Transverse colon (tissue), 4 donors: ENCODE measurements around the gene AUNIP. TPM values are rescaled to one million over a fixed set of nuclear protein-coding genes. Genes with fewer than 3 reads are reported as not detected.

Experiments
- DNase-seq: peaks from one replicate; pipeline ENCODE4 v3.0.0-alpha.2; 2019
- H3K27ac ChIP-seq, 4 donors: fragments of 200-600 bp; sonication (generic); 2 replicates each; pipeline ENCODE4 v1.5.1; 2016 to 2018; ENCODE audit warnings: inconsistent platforms in 4 of 4
- H3K27me3 ChIP-seq: fragments of 200-600 bp; sonication (generic); 2 replicates; pipeline ENCODE4 v1.5.1; 2017; ENCODE audit warnings: inconsistent platforms
- H3K36me3 ChIP-seq, 4 donors: fragments of 200-600 bp; sonication (generic); 2 replicates each; pipeline ENCODE4 v1.5.1; 2017 to 2019; ENCODE audit warnings: inconsistent platforms in 4 of 4
- H3K4me1 ChIP-seq, 4 donors: fragments of 200-600 bp; sonication (generic); 2 replicates each; pipeline ENCODE4 v1.5.1; 2017 to 2020; ENCODE audit warnings: inconsistent platforms in 4 of 4
- H3K4me3 ChIP-seq, 4 donors: fragments of 200-600 bp; sonication (generic); 1 replicate in 1 of 4; 2 replicates in 3 of 4; pipeline versions ENCODE4 v1.5.1 to v1.6.1; 2017 to 2019; ENCODE audit warnings: inconsistent platforms in 4 of 4
- H3K9me3 ChIP-seq, 2 donors: fragments of 200-600 bp; sonication (generic); 2 replicates each; pipeline ENCODE4 v1.5.1; 2017 to 2019; ENCODE audit warnings: inconsistent platforms in 2 of 2
- EP300 ChIP-seq: sonication (generic); formaldehyde crosslinking; IDR thresholded peaks from one replicate; pipeline ENCODE4 v1.6.1; 2017; ENCODE audit warnings: antibody characterized with exemption, low read depth
- POLR2A ChIP-seq: fragments of 450-650 bp; IDR thresholded peaks from one replicate; pipeline ENCODE4 v1.6.1; 2016; ENCODE audit warnings: antibody characterized with exemption, mild to moderate bottlenecking, moderate library complexity
- POLR2AphosphoS5 ChIP-seq, 3 donors: sonication (generic); formaldehyde crosslinking; IDR thresholded peaks; one replicate each; pipeline ENCODE4 v1.6.1; 2016; ENCODE audit warnings: antibody characterized with exemption in 3 of 3
- WGBS, 2 donors: methylation state at CpG; one replicate each; pipeline ENCODE4 v1.1.5; 2018; ENCODE audit warnings: low coverage in 1 of 2; 5-methylcytosine and 5-hydroxymethylcytosine counted together
- in situ Hi-C, 4 donors: fragments of 200-750 bp; cut with MboI; loops; one replicate each; pipeline versions ENCODE4 v1.15.0 to v1.15.1; 2017; ENCODE audit warnings: low sequenced_read_pairs in 3 of 4, low pct_ligation_motif_present in 1 of 4, low pct_unique_long_range_greater_than_20kb in 1 of 4
- intact Hi-C: fragments of 100-400 bp; cut with DNase I; formaldehyde crosslinking; loops from one replicate; pipeline ENCODE4 v1.15.1; 2023; ENCODE audit warnings: low total_unique reads
- total RNA-seq, 4 donors: library from RNA; depleted of rRNA; stranded (reverse); fragments of >200 nt; gene quantifications; one replicate each; pipeline ENCODE4 v1.1.0, GENCODE V29; 2016
- TF ChIP-seq, protein P1 (sequence below), 5 experiments: fragments of 200-600 bp in 3 of 5; fragments of 450-650 bp in 2 of 5; sonication (generic) in 3 of 5; IDR thresholded peaks; 1 replicate in 2 of 5; 2 replicates in 3 of 5; pipeline ENCODE4 v1.5.1; 2016 to 2017; ENCODE audit warnings: antibody characterized with exemption in 5 of 5, inconsistent platforms in 3 of 5, mild to moderate bottlenecking in 2 of 5, moderate library complexity in 1 of 5

The AUNIP gene
- total RNA-seq, 4 donors from 2014 or later = 0.41 TPM; not detected in 3

DNA sequence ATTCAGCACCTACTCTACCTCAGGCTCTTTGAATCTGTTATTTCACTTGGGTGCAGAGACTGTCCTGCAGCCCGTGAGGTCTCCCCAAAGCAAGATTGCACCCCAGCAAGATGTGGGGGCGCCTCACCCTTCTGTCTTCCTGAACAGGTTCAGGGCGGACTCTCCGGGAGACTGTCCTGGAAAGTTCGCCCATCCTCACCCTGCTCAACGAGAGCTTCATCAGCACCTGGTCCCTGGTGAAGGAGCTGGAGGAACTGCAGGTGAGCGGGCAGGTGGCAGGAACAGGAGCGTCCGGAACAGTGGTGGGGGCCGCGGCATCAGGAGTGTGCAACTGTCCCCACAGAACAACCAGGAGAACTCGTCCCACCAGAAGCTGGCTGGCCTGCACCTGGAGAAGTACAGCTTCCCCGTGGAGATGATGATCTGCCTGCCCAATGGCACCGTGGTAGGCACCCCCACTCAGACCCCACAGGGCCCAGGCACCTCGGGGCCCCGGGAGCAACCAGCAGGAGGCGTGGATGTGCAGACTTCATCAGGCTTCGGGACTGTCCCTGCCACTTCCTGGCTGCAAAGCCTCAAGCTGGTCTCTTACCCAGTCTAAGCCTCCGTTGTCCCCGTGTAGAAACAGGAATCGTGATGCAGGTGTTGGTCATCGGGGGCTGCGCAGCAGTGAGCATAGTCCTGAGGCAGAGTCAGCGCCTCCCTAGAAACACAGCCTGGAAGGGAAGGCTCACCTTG, 45.4 kb downstream of the AUNIP start:
- no peak for TF ChIP-seq POLR2AphosphoS5 (IDR thresholded peaks at IDR 0.05)
- no peak for TF ChIP-seq POLR2A
- no peak for TF ChIP-seq EP300
- TF ChIP-seq, protein P1, sequence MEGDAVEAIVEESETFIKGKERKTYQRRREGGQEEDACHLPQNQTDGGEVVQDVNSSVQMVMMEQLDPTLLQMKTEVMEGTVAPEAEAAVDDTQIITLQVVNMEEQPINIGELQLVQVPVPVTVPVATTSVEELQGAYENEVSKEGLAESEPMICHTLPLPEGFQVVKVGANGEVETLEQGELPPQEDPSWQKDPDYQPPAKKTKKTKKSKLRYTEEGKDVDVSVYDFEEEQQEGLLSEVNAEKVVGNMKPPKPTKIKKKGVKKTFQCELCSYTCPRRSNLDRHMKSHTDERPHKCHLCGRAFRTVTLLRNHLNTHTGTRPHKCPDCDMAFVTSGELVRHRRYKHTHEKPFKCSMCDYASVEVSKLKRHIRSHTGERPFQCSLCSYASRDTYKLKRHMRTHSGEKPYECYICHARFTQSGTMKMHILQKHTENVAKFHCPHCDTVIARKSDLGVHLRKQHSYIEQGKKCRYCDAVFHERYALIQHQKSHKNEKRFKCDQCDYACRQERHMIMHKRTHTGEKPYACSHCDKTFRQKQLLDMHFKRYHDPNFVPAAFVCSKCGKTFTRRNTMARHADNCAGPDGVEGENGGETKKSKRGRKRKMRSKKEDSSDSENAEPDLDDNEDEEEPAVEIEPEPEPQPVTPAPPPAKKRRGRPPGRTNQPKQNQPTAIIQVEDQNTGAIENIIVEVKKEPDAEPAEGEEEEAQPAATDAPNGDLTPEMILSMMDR (IDR thresholded peaks at IDR 0.05) = no peak
- H3K27me3 ChIP-seq = no peaks in the 10 kb centered on the region
- H3K36me3 ChIP-seq = no peaks in the 10 kb centered on the region
- in situ Hi-C loops (no loop called here), intact Hi-C loops (loop anchor here (1.0 kb wide), 1 partner anchor 29 kb away; no protein-coding TSS in a partner anchor)
- WGBS, 2 donors = 83 to 100% methylated on average over 1 to 24 of the region's 24 CpGs
- H3K4me1 ChIP-seq = peaks cover 6 to 16% (median 10%) of the 10 kb centered on the region in 4 donors
- DNase-seq = no peak
- H3K27ac ChIP-seq = no peak overlapping the region
- H3K9me3 ChIP-seq = no peaks in the 10 kb centered on the region
- no peak overlapping the region for H3K4me3 ChIP-seq

DNA sequence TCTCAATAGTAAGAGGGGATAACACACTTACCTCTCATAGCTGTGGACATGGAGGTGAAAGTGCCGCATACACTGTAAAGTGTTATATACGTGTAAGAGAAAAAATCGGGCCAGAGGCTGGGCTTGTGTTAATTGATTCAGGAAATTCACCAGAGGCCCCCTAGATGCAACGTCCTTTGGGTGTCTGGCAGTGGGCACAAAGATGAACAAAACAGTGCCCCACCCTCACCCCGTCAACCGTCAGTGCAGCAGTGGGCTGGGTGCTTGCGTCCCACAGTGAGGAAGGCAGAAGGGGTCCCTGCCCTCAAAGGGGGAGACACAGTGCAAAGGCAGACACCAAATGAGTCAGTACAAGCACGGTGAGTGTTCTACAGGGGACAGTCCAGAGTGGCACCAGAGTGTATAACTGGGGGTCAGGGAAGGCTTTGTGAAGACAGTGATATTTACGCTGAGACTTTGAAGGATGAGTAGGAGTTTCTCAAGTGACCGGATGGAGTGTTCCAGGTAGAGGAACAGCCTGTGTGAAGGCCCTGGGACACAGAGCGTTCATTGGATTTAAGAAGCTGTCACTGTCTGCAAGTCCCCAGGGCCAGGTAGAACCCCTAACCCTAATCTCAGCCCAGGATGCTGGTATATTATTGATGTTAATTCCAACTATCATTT, 46.1 kb downstream of the AUNIP start:
- H3K4me3 ChIP-seq = no peak overlapping the region
- H3K4me1 ChIP-seq = peaks cover under 1 to 9% (median 4%) of the 10 kb centered on the region in 4 donors
- no peaks in the 10 kb centered on the region for H3K36me3 ChIP-seq
- no peak for DNase-seq
- in situ Hi-C loops = no loop called here
- H3K27me3 ChIP-seq = no peaks in the 10 kb centered on the region
- 75 to 82% methylated on average over 6 to 11 of the region's 11 CpGs for WGBS, 2 donors
- no peaks in the 10 kb centered on the region for H3K9me3 ChIP-seq
- no peak for TF ChIP-seq POLR2A
- TF ChIP-seq, protein P1 (IDR thresholded peaks at IDR 0.05) = no peak
- TF ChIP-seq EP300 = no peak
- no peak for TF ChIP-seq POLR2AphosphoS5 (IDR thresholded peaks at IDR 0.05)
- intact Hi-C loops = no loop called here
- no peak overlapping the region for H3K27ac ChIP-seq

DNA sequence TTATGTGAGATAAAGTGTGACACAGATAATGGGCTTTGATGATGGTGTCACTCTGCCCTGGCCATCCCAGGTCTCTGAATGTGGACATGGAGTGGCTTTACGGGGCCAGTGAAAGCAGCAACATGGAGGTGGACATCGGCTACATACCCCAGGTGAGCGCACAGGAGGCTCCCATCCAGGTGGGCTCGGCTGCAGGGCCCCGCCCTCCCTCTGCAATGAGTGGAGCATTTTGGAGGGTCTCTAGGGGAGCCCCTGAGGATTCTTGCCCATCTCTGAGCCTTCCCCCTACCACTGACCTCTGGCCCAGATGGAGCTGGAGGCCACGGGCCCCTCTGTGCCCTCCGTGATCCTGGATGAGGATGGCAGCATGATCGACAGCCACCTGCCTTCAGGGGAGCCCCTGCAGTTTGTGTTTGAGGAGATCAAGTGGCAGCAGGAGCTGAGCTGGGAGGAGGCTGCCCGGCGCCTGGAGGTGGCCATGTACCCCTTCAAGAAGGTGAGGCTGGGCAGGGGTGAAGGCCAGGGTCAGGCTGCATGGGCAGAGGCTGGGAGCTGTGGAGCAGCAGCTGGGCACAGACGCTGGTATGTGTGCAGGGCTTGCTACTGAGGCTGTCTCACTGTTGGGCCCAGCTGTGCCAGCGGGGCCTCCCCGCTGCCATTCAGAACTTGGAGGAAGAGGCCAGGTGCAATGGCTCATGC, 47.7 kb downstream of the AUNIP start:
- TF ChIP-seq EP300 (no peak), POLR2A (no peak), POLR2AphosphoS5 (IDR thresholded peaks at IDR 0.05) (no peak)
- TF ChIP-seq, protein P1 (IDR thresholded peaks at IDR 0.05) = no peak
- intact Hi-C loops = no loop called here
- WGBS, 2 donors = 95% methylated on average over 12 of the region's 13 CpGs; no CpG with 5 or more reads in 1 of the 2 donors
- Histone ChIP-seq H3K36me3 (no peaks in the 10 kb centered on the region), H3K4me3 (no peak overlapping the region), H3K4me1 (peaks cover 0 to 7% (median 3%) of the 10 kb centered on the region in 4 donors), H3K27ac (no peak overlapping the region), H3K9me3 (no peaks in the 10 kb centered on the region), H3K27me3 (no peaks in the 10 kb centered on the region)
- in situ Hi-C loops = no loop called here
- no peak for DNase-seq
